Brain microvascular endothelial cell (primary cell): ENCODE data around the gene SPATA19.

Experiments used
- DNase-seq: peaks from one replicate; pipeline ENCODE4 v3.0.0-alpha.2; 2020
- H3K27ac ChIP-seq: fragments of 250-450 bp; sonication (Bioruptor Pico); 2 replicates; pipeline ENCODE4 v1.5.1; 2020; ENCODE audit warnings: mild to moderate bottlenecking, moderate library complexity
- H3K27me3 ChIP-seq: fragments of 250-450 bp; sonication (Bioruptor Pico); replicated peaks from 2 replicates; pipeline ENCODE4 v1.5.1; 2020; ENCODE audit warnings: mild to moderate bottlenecking
- H3K36me3 ChIP-seq: fragments of 250-450 bp; sonication (Bioruptor Pico); replicated peaks from 2 replicates; pipeline ENCODE4 v1.5.1; 2020; ENCODE audit warnings: mild to moderate bottlenecking
- H3K4me3 ChIP-seq: 2 replicates; pipeline ENCODE4 v1.5.1; 2011; ENCODE audit warnings: low read depth, mild to moderate bottlenecking, control low read depth, low read length, moderate library complexity
- CTCF ChIP-seq: IDR thresholded peaks from 2 replicates; pipeline ENCODE4 v1.5.1; 2011; ENCODE audit warnings: low read depth, mild to moderate bottlenecking, moderate library complexity, low read length, control low read depth, inconsistent platforms; ENCODE audit errors: missing control alignments
- in situ Hi-C: cut with HindIII; loops from 2 replicates; pipeline ENCODE4 v1.10.0; 2017; ENCODE audit warnings: low sequenced_read_pairs, low pct_ligation_motif_present

SPATA19 gene

GRCh38 chr11:133834682-133835592 lies 10.4 kb downstream of the SPATA19 start:
- H3K27me3 ChIP-seq: no peaks in the 10 kb centered on the region
- no peaks in the 10 kb centered on the region for H3K36me3 ChIP-seq
- TF ChIP-seq CTCF: peak; percentile 66
- in situ Hi-C loops: no loop called here
- no peak overlapping the region for H3K27ac ChIP-seq
- no peak overlapping the region for H3K4me3 ChIP-seq
- peak; percentile 56 for DNase-seq

- H3K36me3 ChIP-seq: no peaks in the 10 kb centered on the region
- no peak overlapping the region for H3K27ac ChIP-seq
- DNase-seq: no peak
- H3K27me3 ChIP-seq: no peaks in the 10 kb centered on the region
- no peak for TF ChIP-seq CTCF
- no peak overlapping the region for H3K4me3 ChIP-seq
- in situ Hi-C loops: no loop called here
These were observed 11.2 kb downstream of the SPATA19 start for GRCh38 chr11:133833898-133834681.

- Histone ChIP-seq H3K36me3 (no peaks in the 10 kb centered on the region), H3K4me3 (no peak overlapping the region), H3K27me3 (no peaks in the 10 kb centered on the region), H3K27ac (no peak overlapping the region)
- no peak for DNase-seq
- no peak for TF ChIP-seq CTCF
- in situ Hi-C loops: no loop called here
These were observed 12.1 kb downstream of the SPATA19 start for GRCh38 chr11:133832991-133833897.

GRCh38 chr11:133832096-133832990 lies 13.0 kb downstream of the SPATA19 start:
- Histone ChIP-seq H3K27ac (no peak overlapping the region), H3K4me3 (no peak overlapping the region), H3K27me3 (no peaks in the 10 kb centered on the region), H3K36me3 (no peaks in the 10 kb centered on the region)
- in situ Hi-C loops: no loop called here
- DNase-seq: no peak
- TF ChIP-seq CTCF: no peak
